Subcutaneous adipose tissue (tissue), 4 donors: ENCODE results near the gene PHF23. TPM values are rescaled to one million over a fixed set of nuclear protein-coding genes. Genes with fewer than 3 reads are reported as not detected.

Source experiments
- total RNA-seq, 4 donors: library from RNA; depleted of rRNA; stranded (reverse); fragments of >200 nt; gene quantifications; one replicate each; pipeline ENCODE4 v1.1.0, GENCODE V29; 2016
- TF ChIP-seq, protein P1 (sequence below): fragments of 450-650 bp; IDR thresholded peaks from one replicate; pipeline ENCODE4 v1.5.1; 2016; ENCODE audit warnings: low read depth, mild to moderate bottlenecking, control low read depth, antibody characterized with exemption, moderate library complexity

PHF23 gene
- total RNA-seq, 4 donors from 2014 or later = 14.5 to 27.6 (median 19.3) TPM

DNA sequence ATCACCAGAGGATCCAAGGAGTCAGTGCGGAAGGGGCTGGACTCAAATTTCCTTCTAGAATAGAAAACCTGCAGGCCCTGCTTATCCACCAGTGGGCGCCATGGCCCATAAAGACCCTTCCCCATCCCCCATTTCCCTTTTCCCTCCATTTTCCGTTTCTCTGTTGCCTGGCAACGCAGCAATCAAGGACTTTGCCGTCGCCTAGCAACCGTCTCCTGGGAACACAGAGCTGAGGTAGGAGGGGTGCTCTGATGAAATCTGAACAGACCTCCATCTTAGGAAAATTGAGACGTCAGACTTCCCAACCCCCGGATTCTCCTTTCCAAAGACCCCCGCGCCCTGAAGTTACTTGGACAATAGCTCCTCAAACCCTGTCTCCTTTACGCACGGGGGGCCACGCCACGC, 25.4 kb downstream of the PHF23 start:
- TF ChIP-seq, protein P1, sequence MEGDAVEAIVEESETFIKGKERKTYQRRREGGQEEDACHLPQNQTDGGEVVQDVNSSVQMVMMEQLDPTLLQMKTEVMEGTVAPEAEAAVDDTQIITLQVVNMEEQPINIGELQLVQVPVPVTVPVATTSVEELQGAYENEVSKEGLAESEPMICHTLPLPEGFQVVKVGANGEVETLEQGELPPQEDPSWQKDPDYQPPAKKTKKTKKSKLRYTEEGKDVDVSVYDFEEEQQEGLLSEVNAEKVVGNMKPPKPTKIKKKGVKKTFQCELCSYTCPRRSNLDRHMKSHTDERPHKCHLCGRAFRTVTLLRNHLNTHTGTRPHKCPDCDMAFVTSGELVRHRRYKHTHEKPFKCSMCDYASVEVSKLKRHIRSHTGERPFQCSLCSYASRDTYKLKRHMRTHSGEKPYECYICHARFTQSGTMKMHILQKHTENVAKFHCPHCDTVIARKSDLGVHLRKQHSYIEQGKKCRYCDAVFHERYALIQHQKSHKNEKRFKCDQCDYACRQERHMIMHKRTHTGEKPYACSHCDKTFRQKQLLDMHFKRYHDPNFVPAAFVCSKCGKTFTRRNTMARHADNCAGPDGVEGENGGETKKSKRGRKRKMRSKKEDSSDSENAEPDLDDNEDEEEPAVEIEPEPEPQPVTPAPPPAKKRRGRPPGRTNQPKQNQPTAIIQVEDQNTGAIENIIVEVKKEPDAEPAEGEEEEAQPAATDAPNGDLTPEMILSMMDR = no peak

DNA sequence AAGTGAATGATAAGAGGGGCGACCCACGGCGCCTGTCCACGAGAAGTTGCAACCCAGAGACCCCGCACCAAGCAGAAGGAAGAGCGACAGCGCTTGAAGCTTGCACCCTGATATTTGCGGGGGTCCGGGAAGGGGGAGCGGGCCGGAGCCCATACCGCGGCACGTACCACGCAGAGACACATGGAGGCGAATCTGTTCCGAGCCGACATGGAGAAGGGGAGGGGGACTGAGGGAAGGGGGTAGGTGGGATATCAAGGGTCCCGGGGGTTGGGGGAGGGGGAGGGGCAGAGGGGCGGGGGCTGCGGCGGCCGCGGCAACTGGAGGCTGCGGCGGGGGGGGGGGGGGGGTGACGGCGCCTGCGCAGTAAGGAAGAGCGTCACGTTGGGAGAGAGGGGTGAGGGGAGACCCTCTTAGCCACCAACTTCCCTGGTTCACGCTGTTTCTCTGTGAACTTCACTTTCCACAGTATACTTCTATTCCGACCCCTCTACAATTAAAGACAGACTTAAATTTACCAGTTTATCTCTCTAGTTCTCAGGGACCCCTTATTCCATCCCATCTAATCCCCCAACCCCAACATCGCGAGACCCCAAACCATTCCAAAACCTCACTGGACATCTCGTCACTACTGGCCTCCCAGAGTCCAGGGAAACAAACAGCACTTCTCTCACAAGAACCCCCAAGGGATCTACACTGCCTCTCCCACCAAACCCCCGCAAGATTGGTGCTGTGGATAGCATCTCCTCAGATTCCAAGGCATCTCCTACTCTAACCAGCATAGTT, 27.6 kb downstream of the PHF23 start:
- TF ChIP-seq, protein P1 = no peak

DNA sequence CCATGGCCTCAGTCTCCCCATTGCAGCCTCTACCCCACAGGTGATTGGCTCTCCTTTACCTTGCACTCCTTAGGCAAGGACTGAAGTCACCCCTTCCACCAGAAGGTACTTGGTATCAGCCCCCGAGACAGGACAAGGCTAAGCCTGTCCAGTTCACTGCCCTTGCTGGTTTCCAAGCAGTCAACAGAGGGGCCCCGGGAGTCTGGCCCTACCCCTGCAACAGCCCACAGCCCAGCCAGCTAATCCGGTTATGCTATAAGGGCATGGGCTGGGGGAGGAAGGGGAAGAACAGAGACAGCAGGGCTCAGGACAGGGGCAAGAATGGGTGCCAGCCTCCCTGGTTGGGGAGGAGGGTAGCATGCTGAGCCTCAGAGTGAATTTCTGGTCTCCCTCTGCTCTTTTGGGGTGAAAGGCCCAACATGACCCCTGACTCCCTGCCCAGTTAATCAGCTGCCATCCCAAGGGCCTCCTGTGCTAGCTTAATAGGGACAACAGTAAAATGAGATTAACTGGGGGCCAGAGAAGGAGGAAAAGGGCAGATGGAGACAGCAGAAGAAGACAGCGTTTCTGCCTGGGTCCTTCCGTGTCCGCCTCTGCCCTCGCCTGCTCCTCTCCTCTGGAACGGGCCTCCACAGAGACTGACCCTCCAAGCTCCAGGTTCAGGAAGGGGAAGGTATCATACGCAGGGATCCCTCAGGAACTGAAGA, 30.4 kb downstream of the PHF23 start:
- TF ChIP-seq, protein P1 = no peak

DNA sequence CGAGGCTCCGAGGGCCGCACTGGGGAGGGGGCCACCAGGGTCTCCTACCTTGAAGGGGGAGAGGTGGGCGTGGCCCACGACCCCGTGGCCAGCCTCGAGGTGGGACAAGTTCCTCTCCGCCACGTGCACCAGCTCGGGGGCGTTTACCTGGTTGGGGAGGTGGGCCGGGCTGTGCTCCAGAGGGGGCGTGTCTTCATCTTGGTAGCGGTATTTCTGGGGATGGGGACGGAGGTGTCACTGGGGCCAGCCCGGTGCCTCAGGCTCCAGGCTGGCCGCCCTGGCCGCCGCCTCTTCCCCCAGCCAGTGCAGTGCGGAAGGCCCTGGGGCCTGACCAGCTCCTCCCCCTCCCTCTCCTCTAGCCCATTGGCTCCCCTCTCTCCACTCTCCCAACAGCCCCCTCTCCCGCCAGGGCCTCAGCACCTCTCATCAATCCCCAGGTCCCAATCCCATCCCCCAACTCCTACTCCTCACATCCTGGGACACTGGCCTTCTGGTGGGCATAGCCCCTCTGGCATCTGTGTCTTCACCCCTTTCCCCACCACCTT, 31.2 kb downstream of the PHF23 start:
- TF ChIP-seq, protein P1 = no peak

DNA sequence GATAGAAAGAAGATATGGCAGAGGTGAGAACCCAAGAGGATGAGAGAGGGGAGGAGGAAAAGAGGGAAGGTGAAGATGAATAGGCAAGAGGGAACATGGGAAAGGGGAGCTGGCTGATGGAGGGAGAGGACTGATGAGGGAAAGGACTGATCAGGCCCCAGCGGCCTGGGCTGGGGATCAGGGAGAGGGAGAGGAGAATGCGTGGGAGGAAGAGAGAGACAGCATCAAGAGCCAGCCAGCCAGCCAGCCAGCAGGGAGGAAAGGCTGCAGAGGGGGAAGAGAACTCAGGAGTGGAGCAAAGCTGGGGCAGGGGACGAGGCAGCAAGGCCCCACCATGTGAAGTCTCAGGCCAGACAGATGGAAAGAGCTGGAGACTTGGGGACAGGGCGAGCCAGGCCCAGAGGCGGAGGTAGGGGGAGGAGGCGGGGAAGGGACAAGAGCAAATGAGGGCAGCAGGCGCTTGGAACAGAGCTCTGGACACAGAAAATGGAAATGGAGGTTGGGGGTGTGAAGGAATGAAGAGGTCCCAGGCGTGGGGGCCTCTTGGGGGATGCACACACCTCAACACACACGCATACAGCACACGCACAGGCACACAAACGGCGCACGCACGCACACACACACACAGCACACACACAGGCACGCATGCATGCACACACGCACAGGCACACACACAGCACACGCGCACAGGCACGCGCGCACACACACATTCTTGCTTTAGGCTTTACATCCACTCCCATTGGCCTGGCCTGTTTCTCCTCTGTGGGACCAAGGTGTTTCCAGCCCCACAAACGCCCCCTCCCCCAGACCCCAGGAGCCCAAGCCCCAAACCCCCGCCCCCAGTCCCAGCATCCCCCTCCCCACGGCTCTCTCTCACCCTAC, 31.9 kb downstream of the PHF23 start:
- TF ChIP-seq, protein P1 = no peak

DNA sequence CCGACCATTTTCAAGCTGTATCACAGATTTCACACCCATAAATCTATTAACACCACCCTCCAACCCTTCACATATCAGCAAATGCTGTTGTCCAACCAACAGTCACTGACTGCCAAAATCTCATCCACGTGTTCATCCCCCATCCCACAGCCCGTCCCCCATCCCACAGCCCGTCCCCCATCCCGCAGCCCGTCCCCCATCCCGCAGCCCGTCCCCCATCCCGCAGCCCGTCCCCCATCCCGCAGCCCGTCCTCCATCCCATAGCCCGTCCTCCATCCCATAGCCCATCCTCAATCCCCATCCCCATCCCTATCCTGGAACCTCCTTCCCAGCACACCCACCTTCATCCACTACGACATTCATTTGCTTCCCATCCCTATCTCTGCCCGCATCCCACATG, 33.7 kb downstream of the PHF23 start:
- TF ChIP-seq, protein P1 = no peak
